Activated CD8-positive, alpha-beta T cell treated with anti-CD3 and anti-CD28 coated beads for 36 hours (primary cell): Measurements from ENCODE around the gene MICALL2. TPM values are rescaled to one million over a fixed set of nuclear protein-coding genes. Genes with fewer than 3 reads are reported as not detected.

Experiments used
- ATAC-seq: fragments of 200-7000 bp; cut with Tn5 transposase; one replicate; pipeline ENCODE4 v1.10.0; 2021; ENCODE audit warnings: mild to moderate bottlenecking, moderate library complexity
- CTCF ChIA-PET: fragments of 350-600 bp; sonication (Branson Sonifier 250); formaldehyde crosslinking; loops from one replicate; lab custom pipeline; 2021; ENCODE audit warnings: antibody characterized with exemption; lab: Charles Lee
- POLR2A ChIA-PET: fragments of 350-600 bp; sonication (Branson Sonifier 250); formaldehyde crosslinking; loops from one replicate; lab custom pipeline; 2021; ENCODE audit warnings: antibody characterized with exemption; lab: Charles Lee
- DNase-seq: peaks from one replicate; pipeline ENCODE4 v3.0.0-alpha.2; 2020
- H3K27ac Mint-ChIP-seq: one replicate; pipeline ENCODE4 v1.8.0; 2021; ENCODE audit warnings: mild to moderate bottlenecking, mixed read lengths
- H3K27me3 Mint-ChIP-seq: one replicate; pipeline ENCODE4 v1.8.0; 2021; ENCODE audit warnings: mixed read lengths
- H3K36me3 Mint-ChIP-seq: one replicate; pipeline ENCODE4 v1.8.0; 2021; ENCODE audit warnings: low read depth, mixed read lengths
- H3K4me1 Mint-ChIP-seq: one replicate; pipeline ENCODE4 v1.8.0; 2021; ENCODE audit warnings: low read depth, mixed read lengths
- H3K4me3 Mint-ChIP-seq: one replicate; pipeline ENCODE4 v1.8.0; 2021; ENCODE audit warnings: mild to moderate bottlenecking, moderate library complexity, mixed read lengths
- H3K9me3 Mint-ChIP-seq: one replicate; pipeline ENCODE4 v1.8.0; 2021; ENCODE audit warnings: mixed read lengths
- CTCF ChIP-seq: fragments of 200-600 bp; IDR thresholded peaks from one replicate; pipeline ENCODE4 v1.8.0; 2022; ENCODE audit warnings: antibody characterized with exemption, mild to moderate bottlenecking
- intact Hi-C: fragments of 100-400 bp; cut with micrococcal nuclease; formaldehyde crosslinking; loops from one replicate; pipeline ENCODE4 v1.10.0; 2022
- total RNA-seq, 2 experiments: library from RNA; stranded (reverse); gene quantifications; one replicate each; pipeline ENCODE4 v1.2.3, GENCODE V29; 2021

MICALL2 gene
- total RNA-seq, 2 experiments from 2014 or later, result 3.0 to 4.2 TPM

- CTCF ChIA-PET, result interaction anchor here (1.0 to 1.1 kb wide), 2 partner anchors 15 to 181 kb away, joined by 3 read pairs; no protein-coding TSS in a partner anchor
Observed at GRCh38 chr7:1407892-1408291, 51.4 kb downstream of the MICALL2 start.

GRCh38 chr7:1404898-1405548, 54.2 kb downstream of the MICALL2 start:
- H3K9me3 Mint-ChIP-seq, result peaks cover 1% of the 10 kb centered on the region
- ATAC-seq (no peak), DNase-seq (no peak)
- H3K4me3 Mint-ChIP-seq, result no peak overlapping the region
- H3K27ac Mint-ChIP-seq, result no peak overlapping the region
- TF ChIP-seq CTCF, result no peak
- CTCF ChIA-PET, result interaction anchor here (0.8 to 1.5 kb wide), 2 partner anchors 27 kb away, joined by 3 to 5 read pairs; no protein-coding TSS in a partner anchor
- peaks cover 44% of the 10 kb centered on the region for H3K27me3 Mint-ChIP-seq
- no peaks in the 10 kb centered on the region for H3K36me3 Mint-ChIP-seq
- POLR2A ChIA-PET, result no interaction called here
- intact Hi-C loops, result no loop called here
- H3K4me1 Mint-ChIP-seq, result peaks cover 5% of the 10 kb centered on the region

More at GRCh38 chr7:1407892-1408291, 51.4 kb downstream of the MICALL2 start:
- POLR2A ChIA-PET, result no interaction called here
- no peaks in the 10 kb centered on the region for H3K36me3 Mint-ChIP-seq
- no peak overlapping the region for H3K27ac Mint-ChIP-seq
- no peak overlapping the region for H3K4me3 Mint-ChIP-seq
- H3K27me3 Mint-ChIP-seq, result peaks cover 23% of the 10 kb centered on the region
- H3K4me1 Mint-ChIP-seq, result peaks cover 5% of the 10 kb centered on the region
- H3K9me3 Mint-ChIP-seq, result no peaks in the 10 kb centered on the region
- DNase-seq (no peak), ATAC-seq (no peak)
- no peak for TF ChIP-seq CTCF
- intact Hi-C loops, result no loop called here

- DNase-seq (no peak), ATAC-seq (no peak)
- Mint-ChIP-seq H3K9me3 (peaks cover 1% of the 10 kb centered on the region), H3K4me3 (no peak overlapping the region), H3K4me1 (peaks cover 5% of the 10 kb centered on the region), H3K36me3 (no peaks in the 10 kb centered on the region), H3K27ac (no peak overlapping the region), H3K27me3 (peaks cover 44% of the 10 kb centered on the region)
- intact Hi-C loops, result no loop called here
- POLR2A ChIA-PET, result no interaction called here
- TF ChIP-seq CTCF, result no peak
- CTCF ChIA-PET, result interaction anchor here (1.5 to 2.0 kb wide), 3 partner anchors 8 to 28 kb away, joined by 5 to 10 read pairs (median 5); no protein-coding TSS in a partner anchor
Observed at GRCh38 chr7:1404460-1404809, 54.8 kb downstream of the MICALL2 start.

GRCh38 chr7:1403638-1404459, 55.4 kb downstream of the MICALL2 start:
- no peak for TF ChIP-seq CTCF
- POLR2A ChIA-PET, result no interaction called here

More at GRCh38 chr7:1403638-1404459, 55.4 kb downstream of the MICALL2 start:
- Mint-ChIP-seq H3K9me3 (peaks cover 1% of the 10 kb centered on the region), H3K4me1 (peaks cover 5% of the 10 kb centered on the region), H3K27me3 (peaks cover 46% of the 10 kb centered on the region), H3K4me3 (no peak overlapping the region), H3K36me3 (no peaks in the 10 kb centered on the region), H3K27ac (no peak overlapping the region)
- intact Hi-C loops, result no loop called here
- ATAC-seq (no peak), DNase-seq (no peak)
- CTCF ChIA-PET, result interaction anchor here (0.8 to 2.0 kb wide), 4 partner anchors 9 to 28 kb away, joined by 3 to 10 read pairs (median 5); no protein-coding TSS in a partner anchor
